Neural cell (in vitro differentiated cells): Measurements from ENCODE around the gene ALDH8A1. TPM values are rescaled to one million over a fixed set of nuclear protein-coding genes. Genes with fewer than 3 reads are reported as not detected.

Source experiments
- H2AFZ ChIP-seq: fragments of 200-600, 300-800 bp; sonication (generic), shearing (Covaris generic); 2 replicates; pipeline ENCODE4 v1.6.0; 2014; ENCODE audit warnings: low read depth, mild to moderate bottlenecking, antibody characterized with exemption, low read length, moderate library complexity
- H3F3A ChIP-seq: fragments of 200-600 bp; shearing (Covaris generic); 2 replicates; pipeline ENCODE4 v1.6.1; 2016; ENCODE audit warnings: mild to moderate bottlenecking, moderate library complexity, mixed read lengths, antibody characterized with exemption, low read length; ENCODE audit not compliant: insufficient read depth, poor library complexity, severe bottlenecking
- H3K27ac ChIP-seq: fragments of 200-600, 300-800 bp; sonication (generic), shearing (Covaris generic); 2 replicates; pipeline ENCODE4 v1.5.1; 2014; ENCODE audit warnings: mild to moderate bottlenecking, low read length, moderate library complexity
- H3K27me3 ChIP-seq: fragments of 300-800, 200-600 bp; sonication (generic), shearing (Covaris generic); 2 replicates; pipeline ENCODE4 v1.6.0; 2014; ENCODE audit warnings: mild to moderate bottlenecking, low read depth, low read length, moderate library complexity; ENCODE audit not compliant: insufficient read depth
- H3K36me3 ChIP-seq: fragments of 300-800, 200-600 bp; sonication (generic), shearing (Covaris generic); 2 replicates; pipeline ENCODE4 v1.5.1; 2014; ENCODE audit warnings: mild to moderate bottlenecking, antibody characterized with exemption, low read length, moderate library complexity; ENCODE audit not compliant: insufficient read depth
- H3K4me2 ChIP-seq: fragments of 300-800, 200-600 bp; sonication (generic), shearing (Covaris generic); 2 replicates; pipeline ENCODE4 v1.6.0; 2014; ENCODE audit warnings: mild to moderate bottlenecking, low read length
- H3K4me3 ChIP-seq: fragments of 300-800, 200-600 bp; sonication (generic), shearing (Covaris generic); 2 replicates; pipeline ENCODE4 v1.5.1; 2014; ENCODE audit warnings: mild to moderate bottlenecking, low read length, moderate library complexity
- H3K79me2 ChIP-seq: fragments of 200-600 bp; shearing (Covaris generic); replicated peaks from 2 replicates; pipeline ENCODE4 v1.6.0; 2014; ENCODE audit warnings: mild to moderate bottlenecking, low read length, moderate library complexity; ENCODE audit not compliant: insufficient read depth
- H3K9ac ChIP-seq: fragments of 300-800, 200-600 bp; sonication (generic), shearing (Covaris generic); 2 replicates; pipeline ENCODE4 v1.6.1; 2016; ENCODE audit warnings: mild to moderate bottlenecking, low read length, mixed read lengths
- H3K9me2 ChIP-seq: fragments of 200-600 bp; shearing (Covaris generic); 2 replicates; pipeline ENCODE4 v1.6.1; 2016; ENCODE audit warnings: mild to moderate bottlenecking, low read length, mixed read lengths; ENCODE audit not compliant: insufficient read depth
- H3K9me3 ChIP-seq: fragments of 200-600, 300-800 bp; sonication (generic), shearing (Covaris generic); 2 replicates; pipeline ENCODE4 v1.6.1; 2016; ENCODE audit warnings: mild to moderate bottlenecking, mixed run types, low read length, moderate library complexity, mixed read lengths
- H4K20me1 ChIP-seq: fragments of 200-600 bp; shearing (Covaris generic); 2 replicates; pipeline ENCODE4 v1.6.1; 2016; ENCODE audit warnings: mild to moderate bottlenecking, mixed run types; ENCODE audit not compliant: insufficient read depth
- CTCF ChIP-seq: fragments of 450-650 bp; IDR thresholded peaks from 2 replicates; pipeline ENCODE4 v1.5.1; 2014; ENCODE audit warnings: antibody characterized with exemption, mild to moderate bottlenecking, moderate library complexity; ENCODE audit not compliant: poor library complexity, severe bottlenecking
- EP300 ChIP-seq: fragments of 450-650 bp; conservative IDR thresholded peaks from 2 replicates; pipeline ENCODE4 v1.6.1; 2014; ENCODE audit warnings: antibody characterized with exemption, mild to moderate bottlenecking, moderate library complexity; ENCODE audit not compliant: poor library complexity, severe bottlenecking
- EZH2 ChIP-seq: fragments of 200-600, 300-800 bp; shearing (Covaris generic), sonication (generic); IDR thresholded peaks from 2 replicates; pipeline ENCODE4 v1.6.1; 2014; ENCODE audit warnings: antibody characterized with exemption, low read length, borderline replicate concordance, mild to moderate bottlenecking; ENCODE audit not compliant: insufficient read depth, poor library complexity, severe bottlenecking
- MXI1 ChIP-seq: fragments of 450-650 bp; conservative IDR thresholded peaks from 2 replicates; pipeline ENCODE4 v1.6.1; 2014; ENCODE audit warnings: antibody characterized with exemption, mild to moderate bottlenecking; ENCODE audit not compliant: poor library complexity, severe bottlenecking
- POLR2AphosphoS5 ChIP-seq: IDR thresholded peaks from 2 replicates; pipeline ENCODE4 v1.6.1; 2012
- RAD21 ChIP-seq: fragments of 450-650 bp; conservative IDR thresholded peaks from 2 replicates; pipeline ENCODE4 v1.6.1; 2014; ENCODE audit warnings: antibody characterized with exemption, mild to moderate bottlenecking, moderate library complexity
- SMC3 ChIP-seq: fragments of 450-650 bp; conservative IDR thresholded peaks from 2 replicates; pipeline ENCODE4 v1.6.1; 2014; ENCODE audit warnings: antibody characterized with exemption, mild to moderate bottlenecking, moderate library complexity; ENCODE audit not compliant: poor library complexity
- TAF1 ChIP-seq: IDR thresholded peaks from 2 replicates; pipeline ENCODE4 v1.6.1; 2012; ENCODE audit warnings: low read depth
- polyA plus RNA-seq: library from polyadenylated mRNA; depleted of rRNA; stranded (reverse); fragments of >200 nt; gene quantifications from 2 replicates; pipeline ENCODE4 v1.2.3, GENCODE V29; 2014
- TF ChIP-seq, protein P1 (sequence below): IDR thresholded peaks from 2 replicates; pipeline ENCODE4 v1.6.1; 2012; ENCODE audit warnings: borderline replicate concordance

Gene ALDH8A1
- polyA plus RNA-seq, 1 donor from 2014 or later = 6.9 TPM

DNA sequence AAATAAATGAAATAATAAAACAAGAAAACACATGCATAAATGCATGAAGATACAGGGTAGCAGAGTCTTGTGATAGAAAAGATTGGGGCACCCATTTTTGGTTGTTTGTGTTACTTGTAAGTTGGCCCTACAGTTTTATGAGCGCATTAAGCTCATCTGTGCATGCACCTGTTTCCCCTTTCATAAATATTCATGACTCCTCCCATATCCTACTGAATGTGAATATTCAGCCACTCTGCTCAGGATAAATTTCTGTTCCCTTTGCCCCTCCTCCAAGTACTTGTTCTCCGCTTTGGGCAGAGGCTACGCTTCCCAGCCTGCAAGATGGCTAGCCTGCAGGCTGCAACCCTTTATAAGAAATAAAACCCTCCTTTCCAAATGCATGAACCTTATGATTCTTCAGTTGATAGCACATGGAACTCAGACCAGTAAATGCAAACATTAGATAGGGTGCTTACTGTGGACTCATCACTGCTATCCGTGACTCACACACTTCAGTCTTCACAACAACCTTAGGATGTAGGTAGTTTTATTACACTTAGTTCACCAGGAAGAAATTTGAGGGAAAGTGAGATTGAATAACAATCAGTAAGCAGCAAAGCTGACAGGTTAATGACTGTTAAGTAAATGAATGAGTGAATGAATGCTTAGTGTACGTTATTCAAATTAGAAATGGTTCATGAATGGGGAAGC is 15.0 kb downstream of the ALDH8A1 start:
- Histone ChIP-seq H3K27me3 (no peaks in the 10 kb centered on the region), H3K9ac (no peak overlapping the region), H3K36me3 (no peaks in the 10 kb centered on the region), H3K27ac (no peak overlapping the region), H3K79me2 (no peaks in the 10 kb centered on the region), H3K4me2 (no peak overlapping the region), H3K9me3 (no peaks in the 10 kb centered on the region), H4K20me1 (no peaks in the 10 kb centered on the region), H2AFZ (no peak overlapping the region), H3K9me2 (no peaks in the 10 kb centered on the region), H3K4me3 (no peak overlapping the region), H3F3A (no peaks in the 10 kb centered on the region)
- TF ChIP-seq RAD21 (no peak), TAF1 (no peak), CTCF (no peak), SMC3 (no peak), EZH2 (no peak), EP300 (no peak), POLR2AphosphoS5 (no peak), MXI1 (no peak)
- TF ChIP-seq, protein P1, sequence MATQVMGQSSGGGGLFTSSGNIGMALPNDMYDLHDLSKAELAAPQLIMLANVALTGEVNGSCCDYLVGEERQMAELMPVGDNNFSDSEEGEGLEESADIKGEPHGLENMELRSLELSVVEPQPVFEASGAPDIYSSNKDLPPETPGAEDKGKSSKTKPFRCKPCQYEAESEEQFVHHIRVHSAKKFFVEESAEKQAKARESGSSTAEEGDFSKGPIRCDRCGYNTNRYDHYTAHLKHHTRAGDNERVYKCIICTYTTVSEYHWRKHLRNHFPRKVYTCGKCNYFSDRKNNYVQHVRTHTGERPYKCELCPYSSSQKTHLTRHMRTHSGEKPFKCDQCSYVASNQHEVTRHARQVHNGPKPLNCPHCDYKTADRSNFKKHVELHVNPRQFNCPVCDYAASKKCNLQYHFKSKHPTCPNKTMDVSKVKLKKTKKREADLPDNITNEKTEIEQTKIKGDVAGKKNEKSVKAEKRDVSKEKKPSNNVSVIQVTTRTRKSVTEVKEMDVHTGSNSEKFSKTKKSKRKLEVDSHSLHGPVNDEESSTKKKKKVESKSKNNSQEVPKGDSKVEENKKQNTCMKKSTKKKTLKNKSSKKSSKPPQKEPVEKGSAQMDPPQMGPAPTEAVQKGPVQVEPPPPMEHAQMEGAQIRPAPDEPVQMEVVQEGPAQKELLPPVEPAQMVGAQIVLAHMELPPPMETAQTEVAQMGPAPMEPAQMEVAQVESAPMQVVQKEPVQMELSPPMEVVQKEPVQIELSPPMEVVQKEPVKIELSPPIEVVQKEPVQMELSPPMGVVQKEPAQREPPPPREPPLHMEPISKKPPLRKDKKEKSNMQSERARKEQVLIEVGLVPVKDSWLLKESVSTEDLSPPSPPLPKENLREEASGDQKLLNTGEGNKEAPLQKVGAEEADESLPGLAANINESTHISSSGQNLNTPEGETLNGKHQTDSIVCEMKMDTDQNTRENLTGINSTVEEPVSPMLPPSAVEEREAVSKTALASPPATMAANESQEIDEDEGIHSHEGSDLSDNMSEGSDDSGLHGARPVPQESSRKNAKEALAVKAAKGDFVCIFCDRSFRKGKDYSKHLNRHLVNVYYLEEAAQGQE = no peak

DNA sequence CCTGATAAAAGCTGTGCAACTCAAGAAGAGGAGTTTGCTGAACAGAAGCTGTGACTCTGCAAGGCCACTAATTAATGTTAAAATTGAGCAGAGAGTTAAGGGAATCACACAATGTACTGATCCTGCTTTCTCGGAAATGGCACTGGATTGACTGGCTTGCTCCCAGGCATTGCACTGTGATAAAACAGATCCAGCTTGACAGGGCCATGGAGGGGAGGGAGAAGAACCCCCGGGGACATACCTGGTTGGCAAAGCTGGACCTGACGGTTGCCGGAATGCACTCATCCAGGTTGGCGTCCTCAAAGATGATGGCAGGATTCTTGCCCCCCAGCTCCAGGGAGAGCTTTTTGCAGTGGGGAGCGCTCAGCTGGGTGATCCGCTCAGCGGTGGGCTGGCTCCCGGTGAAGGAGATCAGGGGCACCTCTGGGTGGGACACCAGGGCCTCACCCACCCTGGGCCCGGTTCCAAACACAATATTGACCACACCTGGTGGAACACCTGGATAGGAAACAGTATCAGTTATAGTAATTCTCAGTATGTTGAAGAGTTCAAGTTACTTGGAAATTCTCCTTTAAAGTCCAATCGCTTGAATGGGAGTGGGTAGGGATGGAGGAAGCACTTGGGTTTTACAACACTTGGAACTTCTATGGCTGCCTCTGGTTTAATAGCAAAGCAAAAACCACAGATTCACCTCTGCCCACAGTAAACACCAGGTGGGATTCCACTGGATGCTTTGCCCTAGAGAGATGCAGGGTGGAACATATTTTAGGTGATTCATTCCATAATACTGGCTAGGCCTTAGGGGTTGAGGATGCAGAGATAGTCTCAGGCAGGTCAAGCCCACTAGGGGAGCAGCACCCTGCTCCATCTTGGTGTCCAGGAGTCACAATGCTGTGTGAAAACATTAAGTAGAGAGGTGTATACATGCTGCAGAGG is 17.1 kb downstream of the ALDH8A1 start:
- Histone ChIP-seq H3K4me3 (no peak overlapping the region), H2AFZ (no peak overlapping the region), H3K79me2 (no peaks in the 10 kb centered on the region), H3K9me2 (no peaks in the 10 kb centered on the region), H3F3A (no peaks in the 10 kb centered on the region), H3K36me3 (no peaks in the 10 kb centered on the region), H3K27ac (no peak overlapping the region), H3K9me3 (no peaks in the 10 kb centered on the region), H4K20me1 (no peaks in the 10 kb centered on the region), H3K27me3 (no peaks in the 10 kb centered on the region), H3K4me2 (no peak overlapping the region), H3K9ac (no peak overlapping the region)
- TF ChIP-seq RAD21 (no peak), TAF1 (no peak), EZH2 (no peak), SMC3 (no peak), CTCF (no peak), POLR2AphosphoS5 (no peak), MXI1 (no peak), EP300 (no peak)
- TF ChIP-seq, protein P1 = no peak
